Measurements from ENCODE around the gene MALL.
"Not testable (repeated sequence)": the region's sequence is repeated elsewhere in the genome, so short reads cannot be mapped to it uniquely, and the experiment has no call there.

Gene MALL

GRCh38 chr2:110108291-110108690 lies 7.3 kb downstream of the MALL start:
- H3K27me3 ChIP-seq (ENCODE audit: insufficient read depth, low read length); H3K4me1 ChIP-seq (ENCODE audit: control insufficient read depth in 1 of 2, insufficient read depth in 2 of 2, low read length in 2 of 2); H3K18ac ChIP-seq (ENCODE audit: low read length); H3K36me3 ChIP-seq (ENCODE audit: control insufficient read depth in 1 of 2, insufficient read depth in 2 of 2, low read length in 2 of 2); H4K12ac ChIP-seq (ENCODE audit: low read depth, low read length); H3K4ac ChIP-seq (ENCODE audit: low read depth, low read length); H2BK120ac ChIP-seq (ENCODE audit: insufficient read depth, low read length, poor library complexity); H3K79me2 ChIP-seq (ENCODE audit: control insufficient read depth, insufficient read depth, low read length, poor library complexity); DNase-seq; H3K27ac ChIP-seq (ENCODE audit: low read depth, low read length); H4K8ac ChIP-seq (ENCODE audit: low read depth, low read length); H2AFZ ChIP-seq (ENCODE audit: insufficient read depth, low read length, poor library complexity); H3K9me3 ChIP-seq (ENCODE audit: insufficient read depth, low read depth, low read length); H3K14ac ChIP-seq (ENCODE audit: low read length); H4K91ac ChIP-seq (ENCODE audit: low read depth, low read length); H2BK12ac ChIP-seq (ENCODE audit: low read length); H3K79me1 ChIP-seq (ENCODE audit: low read length); H3K4me3 ChIP-seq (ENCODE audit: low read depth, low read length); H3K9ac ChIP-seq (ENCODE audit: low read length); H3K23ac ChIP-seq (ENCODE audit: low read length); H2BK5ac ChIP-seq (ENCODE audit: low read depth, low read length, poor library complexity); H3K4me2 ChIP-seq (ENCODE audit: low read length); H2AK5ac ChIP-seq (ENCODE audit: low read length): not testable (repeated sequence)
- no CpG with 5 or more reads among the region's 2 CpGs for WGBS (ENCODE audit: extremely low coverage, insufficient coverage, insufficient read length)

- Histone ChIP-seq H2AFZ (ENCODE audit: insufficient read depth, low read length, poor library complexity) (no peak overlapping the region), H4K12ac (ENCODE audit: low read depth, low read length) (no peak overlapping the region), H3K18ac (ENCODE audit: low read length) (no peak overlapping the region), H3K36me3 (ENCODE audit: control insufficient read depth in 1 of 2, insufficient read depth in 2 of 2, low read length in 2 of 2) (no peaks in the 10 kb centered on the region), H3K4me2 (ENCODE audit: low read length) (no peak overlapping the region), H2AK5ac (ENCODE audit: low read length) (no peak overlapping the region), H2BK120ac (ENCODE audit: insufficient read depth, low read length, poor library complexity) (no peak overlapping the region), H4K8ac (ENCODE audit: low read depth, low read length) (no peak overlapping the region), H4K91ac (ENCODE audit: low read depth, low read length) (no peak overlapping the region), H3K14ac (ENCODE audit: low read length) (no peak overlapping the region), H2BK12ac (ENCODE audit: low read length) (no peak overlapping the region), H3K23ac (ENCODE audit: low read length) (no peak overlapping the region), H3K4ac (ENCODE audit: low read depth, low read length) (no peak overlapping the region), H3K9ac (ENCODE audit: low read length) (no peak overlapping the region), H3K9me3 (ENCODE audit: insufficient read depth, low read depth, low read length) (peaks cover 4% of the 10 kb centered on the region), H3K27ac (ENCODE audit: low read depth, low read length) (no peak overlapping the region), H3K27me3 (ENCODE audit: insufficient read depth, low read length) (no peaks in the 10 kb centered on the region), H3K4me1 (ENCODE audit: control insufficient read depth in 1 of 2, insufficient read depth in 2 of 2, low read length in 2 of 2) (no peaks in the 10 kb centered on the region), H2BK5ac (ENCODE audit: low read depth, low read length, poor library complexity) (no peak overlapping the region), H3K4me3 (ENCODE audit: low read depth, low read length) (no peak overlapping the region), H3K79me2 (ENCODE audit: control insufficient read depth, insufficient read depth, low read length, poor library complexity) (no peaks in the 10 kb centered on the region), H3K79me1 (ENCODE audit: low read length) (no peaks in the 10 kb centered on the region)
- WGBS (ENCODE audit: extremely low coverage, insufficient coverage, insufficient read length) = no CpG with 5 or more reads among the region's 3 CpGs
- DNase-seq = no peak
Observed at GRCh38 chr2:110107092-110108079, 8.2 kb downstream of the MALL start.

DNA sequence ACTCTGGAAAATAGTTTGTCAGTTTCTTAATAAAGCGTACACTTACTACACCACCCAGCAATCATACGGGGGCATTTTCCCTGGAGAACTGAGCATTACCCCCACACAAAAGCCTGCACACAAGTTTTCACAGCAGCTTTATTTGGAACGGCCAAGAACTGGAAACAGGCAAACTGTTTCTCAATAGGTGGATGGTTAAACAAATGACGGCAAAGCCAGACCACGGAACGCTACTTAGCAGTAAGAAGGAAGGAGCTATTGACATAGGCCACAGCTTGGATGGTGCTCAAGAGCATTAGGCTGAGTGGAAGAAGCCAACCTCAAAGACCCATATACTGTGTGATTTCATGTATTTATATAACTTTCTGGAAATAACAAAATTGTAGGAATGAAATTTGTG lies 9.0 kb downstream of the MALL start:
- Histone ChIP-seq H3K27me3 (ENCODE audit: insufficient read depth, low read length) (no peaks in the 10 kb centered on the region), H4K91ac (ENCODE audit: low read depth, low read length) (no peak overlapping the region), H3K23ac (ENCODE audit: low read length) (no peak overlapping the region), H3K79me2 (ENCODE audit: control insufficient read depth, insufficient read depth, low read length, poor library complexity) (no peaks in the 10 kb centered on the region), H3K4me1 (ENCODE audit: control insufficient read depth in 1 of 2, insufficient read depth in 2 of 2, low read length in 2 of 2) (peaks cover 0 to 4% of the 10 kb centered on the region in 2 experiments), H3K79me1 (ENCODE audit: low read length) (peaks cover 3% of the 10 kb centered on the region), H3K4me2 (ENCODE audit: low read length) (no peak overlapping the region), H3K4me3 (ENCODE audit: low read depth, low read length) (no peak overlapping the region), H2BK12ac (ENCODE audit: low read length) (no peak overlapping the region), H2AFZ (ENCODE audit: insufficient read depth, low read length, poor library complexity) (no peak overlapping the region), H3K9me3 (ENCODE audit: insufficient read depth, low read depth, low read length) (peaks cover 4% of the 10 kb centered on the region), H3K27ac (ENCODE audit: low read depth, low read length) (no peak overlapping the region), H2BK120ac (ENCODE audit: insufficient read depth, low read length, poor library complexity) (no peak overlapping the region), H4K8ac (ENCODE audit: low read depth, low read length) (no peak overlapping the region), H3K4ac (ENCODE audit: low read depth, low read length) (no peak overlapping the region), H3K14ac (ENCODE audit: low read length) (no peak overlapping the region), H4K12ac (ENCODE audit: low read depth, low read length) (no peak overlapping the region), H3K18ac (ENCODE audit: low read length) (no peak overlapping the region), H3K9ac (ENCODE audit: low read length) (no peak overlapping the region), H3K36me3 (ENCODE audit: control insufficient read depth in 1 of 2, insufficient read depth in 2 of 2, low read length in 2 of 2) (no peaks in the 10 kb centered on the region), H2BK5ac (ENCODE audit: low read depth, low read length, poor library complexity) (no peak overlapping the region), H2AK5ac (ENCODE audit: low read length) (no peak overlapping the region)
- no CpG with 5 or more reads among the region's 6 CpGs for WGBS (ENCODE audit: extremely low coverage, insufficient coverage, insufficient read length)
- no peak for DNase-seq

- Histone ChIP-seq H3K4me3 (ENCODE audit: low read depth, low read length) (no peak overlapping the region), H3K27me3 (ENCODE audit: insufficient read depth, low read length) (no peaks in the 10 kb centered on the region), H3K14ac (ENCODE audit: low read length) (no peak overlapping the region), H3K79me1 (ENCODE audit: low read length) (peaks cover 8% of the 10 kb centered on the region), H2BK120ac (ENCODE audit: insufficient read depth, low read length, poor library complexity) (no peak overlapping the region), H3K4me2 (ENCODE audit: low read length) (no peak overlapping the region), H4K91ac (ENCODE audit: low read depth, low read length) (no peak overlapping the region), H2AK5ac (ENCODE audit: low read length) (no peak overlapping the region), H4K8ac (ENCODE audit: low read depth, low read length) (no peak overlapping the region), H3K9ac (ENCODE audit: low read length) (no peak overlapping the region), H2BK12ac (ENCODE audit: low read length) (no peak overlapping the region), H3K36me3 (ENCODE audit: control insufficient read depth in 1 of 2, insufficient read depth in 2 of 2, low read length in 2 of 2) (no peaks in the 10 kb centered on the region), H3K9me3 (ENCODE audit: insufficient read depth, low read depth, low read length) (peaks cover 4% of the 10 kb centered on the region), H4K12ac (ENCODE audit: low read depth, low read length) (no peak overlapping the region), H3K18ac (ENCODE audit: low read length) (no peak overlapping the region), H3K23ac (ENCODE audit: low read length) (no peak overlapping the region), H2BK5ac (ENCODE audit: low read depth, low read length, poor library complexity) (no peak overlapping the region), H3K27ac (ENCODE audit: low read depth, low read length) (no peak overlapping the region), H3K4ac (ENCODE audit: low read depth, low read length) (no peak overlapping the region), H2AFZ (ENCODE audit: insufficient read depth, low read length, poor library complexity) (no peak overlapping the region), H3K79me2 (ENCODE audit: control insufficient read depth, insufficient read depth, low read length, poor library complexity) (no peaks in the 10 kb centered on the region), H3K4me1 (ENCODE audit: control insufficient read depth in 1 of 2, insufficient read depth in 2 of 2, low read length in 2 of 2) (peaks cover 4 to 10% of the 10 kb centered on the region in 2 experiments)
- peak in 1 of 2 donors; percentile 3 for DNase-seq
- WGBS (ENCODE audit: extremely low coverage, insufficient coverage, insufficient read length) = no CpG with 5 or more reads among the region's 8 CpGs
Observed at GRCh38 chr2:110105608-110106467, 9.8 kb downstream of the MALL start.
